Measurements from ENCODE around the gene HPCA. TPM values are rescaled to one million over a fixed set of nuclear protein-coding genes. Genes with fewer than 3 reads are reported as not detected.

The HPCA gene
- total RNA-seq, 1 donor from 2014 or later: 0.27 TPM

DNA sequence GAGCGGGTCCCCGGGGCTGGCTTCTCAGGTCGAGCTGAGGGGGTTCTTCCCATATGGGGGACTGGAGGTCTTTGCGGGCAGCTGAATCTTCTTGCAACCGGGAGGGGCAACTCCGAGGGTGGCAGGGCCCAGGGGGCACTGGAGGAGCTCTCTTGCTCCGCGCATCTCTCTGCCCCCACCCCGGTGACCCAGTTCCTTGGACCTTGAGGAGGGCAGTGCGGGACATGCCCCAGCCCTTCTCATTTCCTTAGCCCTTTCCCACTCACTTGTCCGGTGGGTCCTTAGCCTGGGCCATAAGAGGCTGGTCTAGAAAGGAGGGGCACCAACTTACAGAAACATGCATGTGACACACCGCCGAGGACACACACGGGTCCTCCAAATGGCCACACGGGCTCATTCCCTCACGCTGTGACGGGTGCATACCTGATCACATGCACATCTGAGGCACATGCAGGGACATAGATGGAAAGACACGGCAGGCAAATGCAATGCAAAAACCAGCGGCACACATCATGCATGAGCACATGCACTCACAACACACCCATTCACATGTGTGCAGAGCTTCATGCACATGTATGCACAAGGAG lies 630 bp downstream of the HPCA start:
- no peak for DNase-seq (ENCODE audit: low spot score)
- ATAC-seq: no peak

DNA sequence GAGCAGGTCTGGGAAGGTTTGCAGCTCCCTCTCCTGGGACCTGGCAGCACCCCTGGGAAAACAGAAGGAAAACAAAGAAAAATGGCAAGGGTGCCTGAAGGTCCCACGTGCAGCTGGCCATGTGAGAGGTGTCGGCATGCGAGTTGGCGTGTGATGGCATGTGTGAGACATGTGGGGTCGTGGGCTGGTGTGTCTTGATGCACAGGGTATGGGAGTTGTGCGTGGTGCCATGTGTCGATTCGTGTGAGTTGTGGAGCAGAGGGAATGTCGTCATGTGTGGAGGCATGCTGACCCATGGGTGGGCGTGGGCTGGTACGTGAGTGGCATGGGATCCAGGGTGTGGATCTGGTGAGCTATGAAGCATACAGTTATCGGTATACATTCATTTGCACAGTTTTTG lies 1.3 kb downstream of the HPCA start:
- ATAC-seq (no peak), DNase-seq (ENCODE audit: low spot score) (no peak)
- intact Hi-C loops (cut with DNase I): no loop called here

More for the DNA sequence above, 630 bp downstream of the HPCA start:
- intact Hi-C loops (cut with DNase I): no loop called here

DNA sequence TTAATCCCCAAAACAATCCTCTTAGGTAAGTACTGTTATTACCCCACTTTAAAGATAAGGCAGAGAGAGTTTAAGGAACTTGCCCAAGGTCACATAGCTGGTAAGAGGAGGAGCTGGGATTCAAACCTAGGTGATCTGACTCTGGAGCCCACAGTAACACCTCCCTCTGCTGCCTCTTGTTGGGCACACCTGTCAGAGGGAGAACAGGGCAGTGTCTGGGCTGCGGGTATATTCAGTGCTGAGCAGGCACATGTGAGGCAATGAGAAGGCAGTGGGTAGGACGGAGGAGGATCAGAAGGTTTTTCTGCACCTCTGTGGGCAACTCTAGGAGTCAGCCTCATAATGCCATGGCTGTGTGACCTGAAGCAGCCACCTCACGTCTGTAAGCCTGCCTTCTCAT lies 1.8 kb downstream of the HPCA start:
- ATAC-seq: no peak

GRCh38 chr1:32888677-32889420 lies 2.6 kb downstream of the HPCA start:
- intact Hi-C loops (cut with DNase I): no loop called here
- no peak for ATAC-seq
- no peak for DNase-seq (ENCODE audit: low spot score)

More for the DNA sequence above, 1.8 kb downstream of the HPCA start:
- DNase-seq (ENCODE audit: low spot score): no peak
- intact Hi-C loops (cut with DNase I): no loop called here

DNA sequence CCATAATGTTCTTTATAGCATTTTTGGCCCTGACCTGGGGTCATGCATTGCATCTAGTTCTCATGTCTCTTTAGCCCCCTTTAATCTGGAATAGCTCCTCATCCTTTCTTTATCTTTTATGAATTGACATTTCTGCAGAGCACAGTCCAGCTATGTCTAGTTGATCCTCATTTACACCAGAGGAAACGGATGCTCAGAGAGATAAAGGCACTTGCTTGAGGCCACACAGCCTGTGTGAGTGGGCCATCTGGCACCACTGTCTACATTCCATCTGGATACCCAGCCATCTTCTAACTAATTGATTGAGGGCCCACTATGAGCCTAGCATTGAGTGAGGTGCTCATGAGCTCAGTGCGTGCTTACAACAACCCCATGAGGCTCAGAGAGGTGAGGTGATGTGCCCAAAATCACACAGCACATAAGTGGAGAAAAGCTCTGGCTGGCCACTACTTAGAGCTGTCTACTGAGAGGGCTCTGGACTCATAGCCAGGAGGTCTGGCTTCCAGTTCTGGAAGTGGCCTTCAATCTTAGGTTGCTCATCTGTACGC lies 3.5 kb downstream of the HPCA start:
- intact Hi-C loops (cut with DNase I): no loop called here
- ATAC-seq (no peak), DNase-seq (ENCODE audit: low spot score) (no peak)

GRCh38 chr1:32890516-32891240 lies 4.4 kb downstream of the HPCA start:
- ATAC-seq (no peak), DNase-seq (ENCODE audit: low spot score) (no peak)
- intact Hi-C loops (cut with DNase I): no loop called here

- intact Hi-C loops (cut with DNase I): no loop called here
- DNase-seq (ENCODE audit: low spot score): no peak
- no peak for ATAC-seq
These were observed 4.9 kb downstream of the HPCA start for GRCh38 chr1:32891241-32891570.

- no peak for DNase-seq (ENCODE audit: low spot score)
- no peak for ATAC-seq
- intact Hi-C loops (cut with DNase I): no loop called here
These were observed 5.3 kb downstream of the HPCA start for GRCh38 chr1:32891630-32892029.

DNA sequence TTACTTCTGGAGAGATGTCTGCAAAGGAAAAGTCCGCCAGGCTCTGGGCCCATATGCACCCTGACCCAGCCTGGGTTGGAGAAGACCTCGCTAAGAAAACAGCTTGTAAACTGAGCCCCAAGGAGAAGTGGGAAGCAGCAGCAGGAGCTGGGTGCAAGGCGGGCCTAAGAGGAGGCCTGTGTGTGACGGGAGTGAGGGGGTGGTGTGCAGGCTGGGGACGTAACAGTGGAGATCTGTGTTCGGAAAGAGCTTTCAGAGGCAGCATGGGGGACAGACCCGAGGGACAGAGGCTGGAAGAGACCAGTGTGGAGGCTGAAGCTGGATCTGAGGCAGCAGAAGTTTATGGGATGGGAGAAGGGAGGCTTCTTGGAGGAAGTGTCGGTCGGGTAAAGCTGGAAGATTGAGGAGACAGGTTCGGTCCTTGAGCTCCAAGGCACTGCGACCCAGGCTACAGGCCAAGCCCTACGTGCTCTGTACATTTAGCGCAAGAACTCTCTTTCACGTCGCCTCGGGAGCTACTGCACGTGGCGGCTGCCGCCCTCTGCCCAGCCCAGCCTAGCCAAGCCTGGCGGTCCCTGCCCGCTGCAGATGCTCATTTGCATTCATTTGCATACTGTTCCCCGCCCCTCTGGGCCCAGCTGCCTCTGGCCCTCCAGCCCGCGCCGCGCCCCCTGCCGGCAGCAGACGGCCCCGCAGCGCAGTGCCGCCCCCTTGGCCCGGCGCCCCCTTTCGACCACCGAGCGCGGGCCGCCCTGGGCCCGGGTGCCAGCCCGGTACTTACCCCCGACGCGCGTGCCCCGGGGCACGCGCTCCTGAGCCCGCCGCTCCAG lies 6.3 kb downstream of the HPCA start:
- DNase-seq (ENCODE audit: low spot score) (no peak), ATAC-seq (no peak)
- intact Hi-C loops (cut with DNase I): no loop called here

GRCh38 chr1:32893198-32894018 lies 7.1 kb downstream of the HPCA start:
- ATAC-seq: peak; percentile 70
- peak; percentile 74 for DNase-seq (ENCODE audit: low spot score)

DNA sequence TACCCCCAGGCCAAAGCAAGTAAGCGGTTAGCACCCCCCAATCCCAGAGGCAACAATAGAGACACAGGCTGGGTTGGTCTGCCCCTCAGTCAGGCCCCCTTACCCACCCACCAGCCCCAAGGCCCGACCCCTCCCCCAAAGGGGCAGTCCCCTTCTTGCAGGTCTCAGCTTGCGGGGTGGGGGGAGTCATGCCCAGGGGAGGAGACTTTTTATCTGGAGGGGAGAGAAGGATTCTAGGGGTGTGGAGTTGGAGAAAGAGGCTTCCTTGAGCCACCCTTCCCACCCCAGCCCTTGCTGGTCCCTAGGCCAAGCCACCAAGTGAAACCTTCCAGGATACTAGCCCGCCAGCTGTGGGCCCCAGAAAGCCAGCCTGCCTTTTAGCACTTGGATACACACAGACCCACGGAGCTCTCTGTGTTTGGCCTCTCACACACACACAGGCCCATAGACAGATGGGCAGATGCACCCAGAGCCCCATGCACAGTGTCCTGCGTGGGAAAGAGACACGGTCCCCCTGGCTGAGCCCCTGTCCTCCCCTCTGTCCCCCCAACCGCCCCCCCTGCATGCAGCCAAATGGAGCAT lies 7.8 kb downstream of the HPCA start:
- no peak for DNase-seq (ENCODE audit: low spot score)
- intact Hi-C loops (cut with DNase I): no loop called here
- peak; percentile 19 for ATAC-seq

More at GRCh38 chr1:32893198-32894018, 7.1 kb downstream of the HPCA start:
- intact Hi-C loops (cut with DNase I): no loop called here

DNA sequence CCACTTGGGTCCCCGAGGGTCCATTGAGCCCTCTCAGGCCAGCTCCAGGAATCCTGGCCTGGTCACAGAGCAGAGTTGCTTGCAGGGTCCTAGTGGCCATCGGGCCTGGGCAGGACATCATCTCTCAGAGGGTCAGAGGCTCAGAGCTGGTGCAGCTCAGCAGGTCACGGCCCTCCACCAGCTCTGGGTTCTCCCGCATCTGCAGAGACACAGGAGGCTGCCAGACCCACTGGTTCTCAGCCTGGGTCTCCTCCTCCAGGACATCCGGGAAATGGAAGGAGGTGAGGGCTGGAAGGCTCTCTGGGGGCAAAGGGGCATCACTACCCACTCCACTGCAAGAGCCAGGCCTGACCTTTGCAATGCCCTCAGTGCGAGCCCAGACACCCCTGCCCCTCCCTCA lies 8.4 kb downstream of the HPCA start:
- ATAC-seq: no peak
- intact Hi-C loops (cut with DNase I): no loop called here
- DNase-seq (ENCODE audit: low spot score): no peak

GRCh38 chr1:32895325-32896215 lies 9.3 kb downstream of the HPCA start:
- DNase-seq (ENCODE audit: low spot score) (no peak), ATAC-seq (no peak)
- intact Hi-C loops (cut with DNase I): no loop called here

- ATAC-seq (no peak), DNase-seq (ENCODE audit: low spot score) (no peak)
- intact Hi-C loops (cut with DNase I): no loop called here
These were observed 10.2 kb downstream of the HPCA start for GRCh38 chr1:32896451-32896850.

- no peak for ATAC-seq
- intact Hi-C loops (cut with DNase I): no loop called here
- no peak for DNase-seq (ENCODE audit: low spot score)
These were observed 11.1 kb downstream of the HPCA start for GRCh38 chr1:32897082-32898049.

- ATAC-seq (no peak), DNase-seq (ENCODE audit: low spot score) (no peak)
- intact Hi-C loops (cut with DNase I): no loop called here
These were observed 11.8 kb downstream of the HPCA start for GRCh38 chr1:32898056-32898455.
